GM18868 (cell line): ENCODE measurements around the gene CRB1.
A peak's percentile ranks its signal among the peaks of the same experiment; 100 is the strongest.
"Not testable (repeated sequence)": the region's sequence is repeated elsewhere in the genome, so short reads cannot be mapped to it uniquely, and the experiment has no call there.

Experiments used
- ATAC-seq: cut with Tn5 transposase; IDR thresholded peaks from one replicate; pipeline ENCODE4 v1.9.1; 2021; ENCODE audit warnings: mild to moderate bottlenecking, moderate library complexity; ENCODE audit not compliant: unreplicated experiment

The CRB1 gene

DNA sequence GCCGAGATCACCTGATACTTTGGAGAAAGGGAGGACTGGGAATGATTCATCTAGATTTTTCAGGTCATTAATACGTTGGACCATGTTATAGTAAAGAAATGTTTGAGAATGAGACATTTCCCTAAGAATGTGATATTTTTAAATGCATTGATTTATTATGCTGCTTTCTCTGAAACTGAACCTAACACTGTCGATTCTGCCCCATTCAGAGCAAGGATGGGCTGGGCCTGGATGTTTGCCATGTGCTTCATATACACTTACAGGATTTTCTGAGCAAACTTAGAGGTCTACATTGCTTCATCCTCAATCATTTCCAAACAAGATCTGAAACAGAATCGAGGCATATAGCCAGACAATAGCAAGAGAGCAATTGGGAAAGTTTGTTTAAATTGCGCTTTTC lies 183.3 kb downstream of the CRB1 start:
- no peak for ATAC-seq

DNA sequence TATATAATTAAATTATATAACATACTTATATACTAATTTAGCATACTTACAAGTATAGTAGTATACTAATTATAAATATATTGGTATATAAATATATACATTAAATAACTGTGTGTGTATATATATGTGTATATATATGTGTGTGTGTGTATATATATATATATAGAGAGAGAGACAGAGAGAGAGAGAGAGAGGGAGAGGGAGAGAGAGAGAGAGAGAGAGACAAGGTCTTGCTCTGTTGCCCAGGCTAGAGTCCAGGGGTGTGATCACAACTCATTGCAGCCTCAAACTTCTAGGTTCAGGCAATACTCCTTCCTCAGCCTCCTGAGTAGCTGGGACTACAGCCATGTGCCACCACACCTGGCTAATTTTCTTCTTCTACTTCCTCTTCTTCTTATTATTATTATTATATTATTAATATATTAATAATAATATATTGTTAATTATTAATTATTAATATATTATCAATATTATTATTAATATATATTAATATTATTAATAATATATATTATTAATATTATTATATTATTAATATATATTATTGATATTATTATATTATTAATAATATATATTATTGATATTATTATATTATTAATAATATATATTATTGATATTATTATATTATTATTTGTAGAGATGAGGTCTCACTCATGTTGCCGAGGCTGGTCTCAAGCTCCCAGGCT lies 185.5 kb downstream of the CRB1 start:
- ATAC-seq: no peak

DNA sequence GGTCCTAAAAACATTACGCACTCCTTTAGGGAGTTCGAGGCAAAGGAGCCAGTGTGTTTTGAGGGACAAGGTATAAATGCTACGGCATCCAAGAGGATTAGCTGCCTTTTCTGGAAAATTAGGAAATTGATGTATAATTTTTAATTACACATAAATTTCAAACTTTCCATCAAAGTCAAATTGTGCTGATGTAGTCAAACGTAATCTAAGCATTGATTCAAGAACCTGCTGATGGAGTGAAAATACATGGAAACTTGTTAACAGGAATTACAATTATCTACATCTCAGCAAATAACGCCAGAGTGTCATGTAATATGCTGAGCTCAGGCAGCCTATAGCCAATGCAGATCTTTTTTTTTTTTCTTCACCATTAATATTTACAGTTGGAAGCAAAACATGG lies 194.5 kb downstream of the CRB1 start:
- ATAC-seq: no peak

DNA sequence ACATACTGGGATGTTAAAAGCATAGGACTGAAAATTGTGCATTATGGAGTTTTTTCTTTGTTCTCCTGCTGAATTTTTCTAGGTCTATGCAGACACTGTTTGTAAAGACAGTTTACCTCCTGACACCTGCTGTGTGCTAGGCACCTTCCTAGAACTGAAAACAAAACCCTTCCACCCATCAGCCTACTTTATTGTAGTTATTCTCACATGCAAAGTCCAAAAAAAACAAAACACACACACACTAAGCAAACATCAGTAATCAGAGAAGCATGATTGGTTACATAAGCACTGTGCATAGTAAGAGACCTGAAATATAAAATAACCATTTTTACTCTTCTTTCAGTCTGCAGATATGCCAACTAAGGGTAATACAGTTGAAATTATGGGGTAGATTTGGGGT lies 195.1 kb downstream of the CRB1 start:
- ATAC-seq: no peak

DNA sequence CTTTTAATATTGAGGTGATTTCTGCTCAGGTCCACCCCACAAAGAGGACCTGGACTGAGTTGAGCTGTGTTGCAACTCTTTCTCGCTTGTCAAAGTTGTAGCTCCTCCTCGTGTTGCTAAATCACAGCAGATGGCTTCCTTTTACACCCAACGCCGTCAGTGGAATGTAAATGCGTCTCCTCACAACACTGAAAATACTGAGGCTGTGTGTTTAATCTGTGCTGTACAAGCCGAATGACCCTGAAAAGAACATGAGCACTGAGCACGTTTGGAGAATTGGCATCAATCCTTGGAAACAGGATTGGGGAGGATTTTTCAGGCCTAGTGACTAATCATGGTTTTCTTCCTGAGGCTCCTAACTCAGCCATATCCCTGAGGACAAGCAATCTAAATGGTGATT lies 196.0 kb downstream of the CRB1 start:
- no peak for ATAC-seq

DNA sequence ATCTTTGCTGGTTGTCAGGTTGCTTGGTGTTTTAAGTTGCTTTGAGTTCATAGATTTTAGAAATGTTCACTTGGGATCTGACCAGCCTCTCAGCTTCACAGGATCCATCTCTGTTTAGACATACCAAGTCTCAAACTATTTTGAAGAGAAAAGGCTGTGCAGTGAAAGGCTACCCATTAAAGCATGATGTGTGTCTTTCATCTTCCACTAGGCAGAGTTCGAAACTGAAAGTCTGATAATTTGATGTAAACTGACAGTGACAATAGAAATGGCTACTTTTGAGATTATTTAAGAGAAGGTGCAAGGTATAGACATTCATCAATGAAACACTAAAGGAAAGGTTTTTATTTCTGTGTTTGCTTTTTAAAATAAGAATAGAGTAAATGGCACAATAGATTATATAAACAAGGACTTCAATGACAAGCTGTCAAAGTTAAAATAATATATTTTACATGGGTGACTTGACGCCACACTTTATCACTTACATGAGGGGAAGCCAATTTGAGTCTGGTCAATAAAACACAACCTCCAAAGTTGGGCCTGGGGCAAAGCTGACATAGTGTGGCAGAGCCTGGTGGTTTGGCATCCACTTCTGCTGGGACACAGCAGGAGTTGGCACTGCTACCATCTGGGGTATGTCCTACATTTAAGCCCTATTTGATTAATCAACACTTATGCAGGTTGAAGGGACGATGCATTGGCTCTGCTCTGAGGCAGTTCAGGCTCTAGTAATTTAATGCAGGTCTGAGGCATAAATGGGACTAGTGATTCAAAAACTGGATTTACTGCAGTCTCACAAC lies 197.7 kb downstream of the CRB1 start:
- ATAC-seq: peak; percentile 41

DNA sequence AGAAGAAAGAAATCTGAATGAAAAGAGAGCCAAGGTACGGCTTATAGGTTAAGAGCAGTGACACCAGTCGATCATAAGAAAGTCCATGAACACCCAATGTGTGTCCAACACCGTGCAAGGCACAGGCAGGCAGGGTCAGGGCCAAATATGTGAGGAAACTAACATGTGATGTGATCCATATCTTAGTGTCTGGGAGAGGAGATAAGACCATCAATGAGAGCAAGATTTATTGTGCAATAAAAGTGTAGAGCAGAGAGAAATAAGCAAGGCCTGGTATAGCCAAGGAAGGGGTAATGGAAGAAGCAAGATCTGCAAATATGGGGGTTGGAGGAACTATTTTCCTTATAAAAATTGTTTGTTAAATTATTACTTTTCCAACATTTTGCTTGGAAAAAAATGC lies 198.8 kb downstream of the CRB1 start:
- ATAC-seq: no peak

DNA sequence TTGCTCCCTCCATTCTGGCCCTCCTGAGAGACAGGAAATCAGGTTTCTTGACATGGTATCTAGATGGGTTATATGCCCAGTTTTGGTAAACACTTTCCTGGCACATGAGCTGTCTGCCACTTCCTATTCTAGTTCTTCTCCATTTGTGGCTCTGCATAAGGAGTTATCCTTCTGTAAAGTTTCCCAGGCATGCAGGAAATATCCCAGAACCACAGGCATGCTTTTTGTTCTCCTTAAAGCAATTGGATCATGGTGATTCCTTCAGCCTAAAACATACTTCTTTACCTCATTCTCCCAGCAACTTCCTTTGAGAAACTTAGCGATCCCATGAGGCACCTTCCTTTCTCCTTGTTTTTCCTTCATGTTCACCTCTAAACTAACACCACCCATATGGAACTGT lies 199.8 kb downstream of the CRB1 start:
- ATAC-seq: no peak

DNA sequence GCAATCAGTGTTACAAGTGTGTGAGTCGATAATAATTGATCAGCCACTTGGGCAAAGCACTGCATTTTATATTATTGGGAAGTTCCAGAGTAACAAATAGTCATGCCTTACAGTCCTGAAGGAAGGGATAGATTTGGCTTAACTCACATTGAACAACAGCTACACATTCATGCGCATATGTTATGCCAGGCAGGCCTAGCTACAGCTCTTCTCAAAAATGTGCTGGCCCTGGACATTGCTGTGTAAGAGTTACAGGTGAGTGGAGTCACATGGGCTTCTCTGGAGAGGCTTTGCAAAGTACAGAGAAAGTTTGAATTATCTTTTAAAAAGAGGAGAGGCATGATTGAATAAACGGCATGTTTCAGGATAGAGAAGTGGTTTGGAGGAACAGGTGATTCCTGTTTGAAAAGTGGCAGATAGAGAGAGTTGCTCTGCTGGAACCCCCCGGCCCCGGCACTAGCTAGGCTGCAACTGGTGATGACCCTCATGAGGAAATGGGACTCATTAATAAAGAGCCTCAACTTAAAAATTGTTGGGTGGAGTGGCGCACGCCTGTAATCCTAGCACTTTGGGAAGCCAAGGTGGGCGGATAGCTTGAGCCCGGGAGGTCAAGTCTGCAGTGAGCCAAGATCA lies 200.6 kb downstream of the CRB1 start:
- no peak for ATAC-seq

DNA sequence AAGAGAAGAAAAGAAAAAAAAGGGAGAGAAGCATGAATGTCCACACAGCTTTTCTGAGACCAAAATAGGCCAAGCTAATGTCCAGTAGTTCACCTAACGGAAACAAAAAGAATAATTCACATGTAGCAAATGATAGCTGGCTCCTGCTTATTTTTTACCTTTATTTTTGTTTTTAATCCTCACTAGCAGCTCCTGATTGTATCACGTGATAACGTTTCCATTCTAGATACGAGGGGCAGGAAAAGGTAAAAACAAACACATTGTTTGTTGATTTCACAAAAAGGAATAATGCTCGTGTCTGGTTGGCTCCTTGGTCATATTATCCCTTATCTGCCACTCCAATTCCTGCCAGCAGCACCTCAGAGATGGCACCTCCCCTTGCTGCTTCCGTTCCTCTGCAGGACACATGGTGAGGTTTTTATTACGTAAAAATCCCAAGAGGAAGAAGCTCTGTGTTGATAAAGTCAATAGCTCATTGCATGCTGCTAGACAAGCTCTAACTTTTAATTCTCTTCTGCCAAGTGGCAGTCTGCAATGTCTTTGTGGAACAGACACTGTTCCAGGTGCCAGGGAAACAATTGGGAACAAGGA lies 201.7 kb downstream of the CRB1 start:
- no peak for ATAC-seq

DNA sequence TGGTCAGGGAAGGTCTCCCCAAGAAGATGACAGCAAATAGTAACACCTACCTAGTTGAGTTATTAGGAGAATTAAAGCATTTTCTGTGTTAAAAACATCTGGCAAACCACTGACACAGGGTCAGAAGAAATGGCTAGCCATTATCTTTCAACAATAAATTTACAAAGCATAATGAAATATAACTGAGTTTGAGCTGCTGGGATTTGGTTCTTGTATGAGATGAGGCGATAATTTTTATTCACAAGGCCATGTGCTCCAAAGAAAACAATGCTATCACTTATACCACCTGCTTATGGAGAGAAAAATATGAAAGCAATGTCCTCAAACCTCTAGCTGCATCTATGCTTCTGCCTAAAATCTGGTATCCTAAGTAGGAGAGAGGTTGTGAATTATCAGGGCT lies 202.3 kb downstream of the CRB1 start:
- ATAC-seq: no peak

DNA sequence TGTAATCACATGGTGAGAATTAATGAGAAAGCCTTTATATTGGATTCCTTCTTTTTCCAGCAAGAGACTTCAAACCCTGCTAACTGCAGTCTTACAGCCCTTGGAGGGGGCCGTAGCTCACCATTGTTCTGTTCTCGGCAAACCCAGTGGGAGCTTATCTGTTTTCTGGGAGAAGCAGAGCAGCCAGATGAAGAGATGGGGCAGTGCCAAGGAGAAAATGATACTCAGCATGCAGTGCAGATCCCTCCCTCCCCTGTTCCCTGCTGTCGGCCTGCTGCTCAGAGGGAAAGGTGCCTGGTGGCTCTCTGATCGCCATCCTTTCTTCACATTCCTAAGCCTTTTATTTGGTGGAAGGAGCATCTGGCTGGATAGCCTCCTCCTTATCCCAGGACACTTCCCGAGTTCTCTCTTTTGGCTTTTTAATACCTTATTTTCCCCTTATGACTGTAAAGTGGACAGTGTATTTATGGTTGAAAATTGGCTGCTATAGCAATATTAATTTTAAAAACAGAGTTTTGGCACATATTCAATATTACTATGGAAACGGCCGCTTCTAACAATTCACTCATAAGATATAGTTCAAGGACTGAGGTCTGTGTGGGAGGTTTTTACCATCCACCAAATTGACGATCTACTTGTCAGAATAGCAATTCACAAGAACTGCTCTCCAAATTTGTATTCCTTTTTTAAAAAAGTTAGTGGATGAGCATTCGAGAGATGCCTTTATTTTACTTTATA lies 203.4 kb downstream of the CRB1 start:
- no peak for ATAC-seq

DNA sequence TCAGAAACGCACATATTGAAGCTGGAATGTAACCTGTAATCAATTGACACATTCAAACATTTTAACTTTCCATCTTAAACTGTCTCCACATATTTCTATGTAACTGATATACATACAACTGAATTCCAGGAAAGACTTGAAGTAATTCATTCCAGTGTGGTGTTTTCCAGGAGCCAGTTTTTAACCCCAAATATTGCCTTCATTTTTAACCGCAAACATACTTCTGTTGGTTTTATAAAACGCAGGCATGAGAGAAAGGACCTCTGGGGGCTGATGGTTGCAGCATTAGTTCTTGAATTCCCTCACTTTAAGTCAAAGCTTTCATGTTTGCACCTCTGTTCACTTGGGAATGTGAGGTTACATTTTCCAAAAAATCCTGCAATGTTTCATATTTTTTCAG lies 204.1 kb downstream of the CRB1 start:
- no peak for ATAC-seq

DNA sequence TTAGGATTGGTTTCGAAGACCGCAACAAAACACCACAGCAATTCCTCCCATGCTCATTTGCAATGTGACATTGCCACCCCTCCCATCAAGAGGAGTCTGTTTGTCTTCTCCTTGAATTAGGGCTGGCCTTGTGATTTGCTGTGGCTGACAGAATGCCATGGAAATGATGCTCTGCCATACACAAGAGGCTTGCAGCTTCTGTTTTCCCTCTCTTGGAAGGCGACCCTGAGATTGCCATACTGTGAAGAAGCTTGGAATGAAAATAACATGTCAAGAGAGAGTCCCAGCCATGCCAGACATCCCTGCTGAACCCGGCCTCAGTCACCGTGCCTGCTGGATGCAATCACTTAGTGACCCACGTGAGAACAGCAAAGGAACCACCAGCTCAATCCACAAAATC lies 212.4 kb downstream of the CRB1 start:
- ATAC-seq: no peak

DNA sequence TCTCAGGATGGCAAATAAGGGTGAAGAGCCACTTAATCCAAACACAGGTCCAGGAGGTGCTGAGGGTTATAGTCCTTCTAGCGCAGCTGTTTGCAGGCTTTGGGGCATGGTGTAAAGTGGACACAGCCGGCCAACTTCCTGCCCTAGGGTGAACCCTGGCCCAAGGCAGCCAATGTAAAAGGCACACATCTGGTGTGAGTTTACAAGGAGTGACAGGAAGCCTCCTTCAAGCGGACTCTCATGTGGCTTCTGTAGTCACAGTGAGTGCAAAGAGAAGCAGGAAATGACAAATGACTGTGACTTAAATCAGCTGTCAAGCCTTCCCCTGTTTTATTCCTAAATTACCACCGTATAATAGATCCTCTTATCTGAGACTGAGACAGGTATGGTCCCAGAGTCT lies 213.0 kb downstream of the CRB1 start:
- peak; percentile 38 for ATAC-seq

DNA sequence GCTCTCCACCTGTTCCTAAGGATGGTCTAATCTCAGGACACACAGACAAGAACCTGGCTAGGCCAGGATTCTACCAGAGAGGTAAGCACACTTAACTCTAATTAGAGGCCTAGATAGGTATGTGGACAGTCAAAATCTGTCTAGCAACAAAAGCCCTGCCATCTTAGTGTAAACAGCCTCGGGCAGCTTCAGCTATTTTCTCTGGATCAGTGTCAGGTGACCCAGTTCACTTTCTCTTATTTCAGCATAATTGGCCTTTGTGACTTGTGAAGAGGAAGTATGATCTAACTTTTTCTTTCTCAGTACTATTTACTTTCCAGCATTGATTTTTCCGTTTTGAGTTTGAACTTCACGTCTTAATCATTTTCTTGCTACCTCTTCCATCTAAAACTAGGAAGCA lies 217.7 kb downstream of the CRB1 start:
- ATAC-seq: peak; percentile 55

DNA sequence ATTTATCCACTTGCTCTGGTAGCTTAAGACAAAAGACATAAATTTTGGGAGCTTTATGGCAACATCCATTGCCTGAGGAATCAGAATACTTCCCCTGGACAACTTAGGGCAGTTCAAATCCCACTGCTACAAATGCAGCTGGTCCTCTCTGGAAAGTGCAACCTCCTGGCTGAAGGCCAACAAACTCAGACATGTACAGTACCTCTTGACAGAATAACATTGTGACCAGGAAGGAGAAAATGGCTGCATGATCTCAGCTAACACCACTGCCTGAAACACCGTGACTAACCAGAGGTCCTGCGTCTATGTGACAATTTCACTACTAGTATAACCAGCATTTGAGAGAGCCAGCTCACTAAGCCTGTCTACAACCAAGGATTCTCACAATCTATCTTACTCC lies 218.9 kb downstream of the CRB1 start:
- ATAC-seq: no peak

DNA sequence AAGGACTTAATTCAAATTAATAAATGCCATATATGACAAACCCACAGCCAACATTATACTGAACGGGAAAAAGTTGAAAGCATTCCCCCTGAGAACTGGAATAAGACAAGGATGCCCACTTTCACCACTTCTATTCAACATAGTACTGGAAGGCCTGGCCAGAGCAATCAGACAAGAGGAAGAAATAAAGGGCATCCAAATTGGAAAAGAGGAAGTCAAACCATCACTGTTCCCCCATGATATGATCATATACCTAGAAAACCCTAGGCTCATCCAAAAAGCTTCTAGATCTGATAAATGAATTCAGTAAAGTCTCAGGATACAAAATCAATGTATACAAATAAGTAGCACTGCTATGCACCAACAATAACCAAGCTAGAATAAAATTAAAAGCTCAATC lies 223.5 kb downstream of the CRB1 start:
- not testable (repeated sequence) for ATAC-seq

DNA sequence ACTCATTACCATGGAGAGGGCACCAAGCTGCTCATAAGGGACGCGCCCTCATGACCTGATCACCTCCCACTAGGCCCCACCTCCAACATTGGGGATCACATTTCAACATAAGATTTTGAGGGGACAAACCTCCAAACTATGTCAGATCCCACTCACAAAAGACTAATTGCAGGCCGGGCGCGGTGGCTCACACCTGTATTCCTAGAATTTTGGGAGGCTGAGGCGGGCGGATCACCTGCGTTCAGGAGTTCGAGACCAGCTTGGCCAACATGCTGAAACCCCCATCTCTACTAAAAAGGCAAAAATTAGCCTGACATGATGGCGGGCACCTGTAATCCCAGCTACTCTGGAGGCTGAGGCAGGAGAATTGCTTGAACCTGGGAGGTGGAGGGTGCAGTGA lies 228.7 kb downstream of the CRB1 start:
- ATAC-seq: no peak

DNA sequence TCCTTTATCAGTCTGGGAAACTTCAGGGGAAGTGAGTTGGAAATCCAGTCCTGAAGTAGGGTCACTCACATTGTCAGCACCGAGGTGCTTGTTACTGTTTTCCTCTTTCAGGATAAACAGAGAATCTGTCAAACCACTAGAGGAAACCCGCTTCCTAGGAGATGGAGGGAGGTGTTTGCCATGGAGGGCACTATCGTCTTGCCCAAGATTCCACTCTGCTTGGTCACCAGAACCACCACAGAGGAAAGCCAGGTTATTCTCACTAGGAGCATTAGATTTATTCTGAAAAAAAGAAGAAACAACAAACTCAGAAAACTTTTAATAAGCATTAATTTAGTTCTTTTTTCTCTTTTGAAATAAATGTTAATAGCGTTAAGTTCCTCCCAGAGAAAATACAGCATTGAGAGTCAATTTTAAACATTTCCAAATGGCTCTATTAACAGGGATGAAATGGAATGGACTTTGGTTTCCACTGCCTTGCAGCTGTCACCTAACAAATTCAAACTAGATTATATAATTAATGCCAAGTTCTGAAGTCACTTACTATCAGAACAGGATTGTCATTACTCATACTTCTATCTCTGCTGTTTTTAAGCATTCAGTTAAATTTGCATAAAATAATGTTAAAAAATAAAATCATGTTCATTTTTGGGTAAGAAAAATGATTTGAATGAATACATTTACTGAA lies 242.8 kb downstream of the CRB1 start:
- no peak for ATAC-seq

DNA sequence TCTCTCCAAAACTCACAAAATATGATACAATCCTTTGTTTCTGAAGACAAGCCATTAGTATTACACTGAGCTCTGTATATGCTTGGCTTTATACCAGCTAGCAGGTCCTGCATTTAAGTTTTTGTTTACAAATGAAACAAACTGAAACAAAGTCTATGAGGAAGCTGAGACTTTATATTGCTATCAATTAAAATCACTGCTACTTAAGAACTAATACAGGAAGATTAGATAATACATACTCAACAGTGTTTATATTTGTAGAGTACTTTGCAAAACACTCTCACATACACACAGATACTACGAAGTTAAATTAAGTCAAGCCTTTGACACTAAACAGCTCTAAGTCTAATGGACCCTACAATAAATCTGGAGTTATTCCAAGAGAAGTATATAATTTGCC lies 247.4 kb downstream of the CRB1 start:
- ATAC-seq: no peak
